Thyroid gland (tissue), 4 donors: ENCODE results near the gene GALNTL6. TPM values are rescaled to one million over a fixed set of nuclear protein-coding genes. Genes with fewer than 3 reads are reported as not detected.
A peak's percentile ranks its signal among the peaks of the same experiment; 100 is the strongest.

Experiments used
- DNase-seq, 2 donors: peaks; one replicate each; pipeline ENCODE4 v3.0.0-alpha.2; 2019
- H3K27ac ChIP-seq, 3 donors: fragments of 200-600 bp; sonication (generic); 1 replicate in 2 of 3; 2 replicates in 1 of 3; pipeline ENCODE4 v1.5.1; 2016 to 2019; ENCODE audit warnings: mild to moderate bottlenecking in 1 of 3, moderate library complexity in 1 of 3
- H3K27me3 ChIP-seq: fragments of 200-600 bp; sonication (generic); one replicate; pipeline ENCODE4 v1.5.1; 2019
- H3K36me3 ChIP-seq, 2 donors: fragments of 200-600 bp; sonication (generic); one replicate each; pipeline ENCODE4 v1.5.1; 2016 to 2019
- H3K4me1 ChIP-seq, 2 donors: fragments of 200-600 bp; sonication (generic); one replicate each; pipeline ENCODE4 v1.5.1; 2017 to 2019
- H3K4me3 ChIP-seq, 3 donors: fragments of 200-600 bp; sonication (generic); replicated peaks in 1 of 3; 1 replicate in 2 of 3; 2 replicates in 1 of 3; pipeline ENCODE4 v1.5.1; 2016; ENCODE audit warnings: mild to moderate bottlenecking in 1 of 3
- H3K9me3 ChIP-seq: fragments of 200-600 bp; sonication (generic); one replicate; pipeline ENCODE4 v1.5.1; 2017
- CTCF ChIP-seq, 6 experiments: fragments of 200-600 bp in 3 of 6; fragments of 450-650 bp in 3 of 6; sonication (generic) in 3 of 6; IDR thresholded peaks; one replicate each; pipeline ENCODE4 v1.5.1; 2016 to 2019; ENCODE audit warnings: antibody characterized with exemption in 6 of 6, mild to moderate bottlenecking in 2 of 6, inconsistent platforms in 1 of 6, moderate library complexity in 1 of 6
- POLR2A ChIP-seq, 2 donors: fragments of 450-650 bp; IDR thresholded peaks; one replicate each; pipeline ENCODE4 v1.6.1; 2017; ENCODE audit warnings: antibody characterized with exemption in 2 of 2, mild to moderate bottlenecking in 2 of 2, moderate library complexity in 1 of 2
- WGBS, 2 donors: methylation state at CpG; one replicate each; pipeline ENCODE4 v1.1.5; 2017; 5-methylcytosine and 5-hydroxymethylcytosine counted together
- intact Hi-C: fragments of 100-400 bp; cut with DNase I; formaldehyde crosslinking; loops from one replicate; pipeline ENCODE4 v1.15.1; 2023
- total RNA-seq, 4 donors: library from RNA; depleted of rRNA; stranded (reverse); fragments of >200 nt; gene quantifications; one replicate each; pipeline ENCODE4 v1.2.3, GENCODE V29; 2016

The GALNTL6 gene
- total RNA-seq, 4 donors from 2014 or later: not detected

GRCh38 chr4:173001571-173001970 lies 1188.4 kb downstream of the GALNTL6 start:
- intact Hi-C loops: no loop called here
- no peaks in the 10 kb centered on the region for H3K36me3 ChIP-seq
- H3K4me3 ChIP-seq: no peak overlapping the region
- H3K27me3 ChIP-seq: no peaks in the 10 kb centered on the region
- TF ChIP-seq POLR2A (IDR thresholded peaks at IDR 0.05) (no peak), CTCF (IDR thresholded peaks at IDR 0.05) (no peak)
- no peak overlapping the region for H3K27ac ChIP-seq
- peaks cover 16 to 47% of the 10 kb centered on the region in 2 donors for H3K4me1 ChIP-seq
- H3K9me3 ChIP-seq: no peaks in the 10 kb centered on the region
- DNase-seq: no peak

GRCh38 chr4:173002830-173003561 lies 1189.8 kb downstream of the GALNTL6 start:
- no peak for DNase-seq
- WGBS, 2 donors: 93% methylated on average over 6 of the region's 6 CpGs

DNA sequence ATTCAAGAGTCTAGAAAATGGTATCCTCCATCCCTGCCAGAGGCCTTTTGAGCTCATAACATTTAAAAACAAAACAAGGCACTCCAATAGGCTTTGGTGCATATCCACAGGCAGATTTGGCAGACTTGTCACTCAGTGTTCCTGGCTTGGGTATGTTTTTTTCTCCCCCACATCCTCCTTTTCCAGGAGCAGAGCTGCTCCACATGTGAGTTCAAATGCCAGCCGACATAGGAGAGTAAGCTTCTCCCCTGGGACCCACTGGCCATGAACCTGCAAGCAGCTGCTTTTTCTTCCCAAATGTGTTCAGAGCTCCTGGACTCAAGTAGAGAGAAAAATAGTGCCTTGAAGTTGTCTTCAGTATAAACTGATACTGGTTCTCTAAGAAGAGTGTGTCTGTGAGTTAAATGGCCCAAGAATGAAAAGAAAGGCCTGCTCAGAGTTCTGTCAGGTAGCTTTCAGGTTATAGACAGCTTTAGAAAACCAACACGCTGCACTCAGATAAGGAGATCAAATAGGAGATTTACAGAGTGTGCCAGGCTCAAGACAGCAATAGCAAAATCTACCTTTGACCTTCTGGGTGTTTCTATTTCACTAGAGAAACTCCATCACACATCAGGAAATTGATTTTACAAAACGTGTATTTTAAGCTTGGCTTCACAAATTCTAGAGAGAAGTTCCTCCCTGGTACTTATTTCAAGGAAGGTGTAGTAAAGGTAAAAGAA lies 1192.9 kb downstream of the GALNTL6 start:
- peak; percentile 78 to 80 for DNase-seq
- Histone ChIP-seq H3K4me1 (peaks cover 16 to 28% of the 10 kb centered on the region in 2 donors), H3K27ac (peak overlapping the region; percentile 76 to 86 (median 77)), H3K36me3 (no peaks in the 10 kb centered on the region), H3K4me3 (no peak overlapping the region), H3K9me3 (no peaks in the 10 kb centered on the region), H3K27me3 (no peaks in the 10 kb centered on the region)
- no peak for TF ChIP-seq CTCF (IDR thresholded peaks at IDR 0.05)
- no peak for TF ChIP-seq POLR2A (IDR thresholded peaks at IDR 0.05)
- WGBS, 2 donors: 13 to 19% methylated on average over 3 of the region's 3 CpGs
- intact Hi-C loops: no loop called here

More at GRCh38 chr4:173002830-173003561, 1189.8 kb downstream of the GALNTL6 start:
- peaks cover 21 to 41% of the 10 kb centered on the region in 2 donors for H3K4me1 ChIP-seq
- H3K9me3 ChIP-seq: no peaks in the 10 kb centered on the region
- no peaks in the 10 kb centered on the region for H3K36me3 ChIP-seq
- H3K27ac ChIP-seq: no peak overlapping the region
- no peak for TF ChIP-seq POLR2A (IDR thresholded peaks at IDR 0.05)
- no peak for TF ChIP-seq CTCF (IDR thresholded peaks at IDR 0.05)
- no peak overlapping the region for H3K4me3 ChIP-seq
- no peaks in the 10 kb centered on the region for H3K27me3 ChIP-seq
- intact Hi-C loops: no loop called here

DNA sequence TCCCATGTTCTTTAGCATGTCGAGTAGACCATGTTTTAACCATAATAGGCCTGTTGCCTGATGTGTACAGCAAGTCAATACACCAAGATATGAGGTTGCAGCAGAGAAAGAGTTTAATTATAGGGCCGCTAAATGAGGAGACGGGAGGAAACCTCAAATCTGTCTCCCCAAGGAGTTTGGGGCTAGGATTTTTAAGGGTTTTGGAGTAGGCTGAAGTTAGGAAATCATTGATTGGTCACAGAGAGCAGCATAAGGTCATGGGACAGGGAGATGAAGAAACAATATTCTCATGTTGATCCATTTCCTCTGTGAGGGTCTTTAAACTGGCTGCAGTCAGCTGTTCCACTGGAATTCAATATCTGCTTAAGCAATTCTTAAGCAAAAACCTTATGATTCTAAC lies 1195.2 kb downstream of the GALNTL6 start:
- H3K4me1 ChIP-seq: peaks cover 21 to 28% of the 10 kb centered on the region in 2 donors
- H3K4me3 ChIP-seq: no peak overlapping the region
- H3K36me3 ChIP-seq: no peaks in the 10 kb centered on the region
- DNase-seq: no peak
- H3K27me3 ChIP-seq: no peaks in the 10 kb centered on the region
- H3K9me3 ChIP-seq: no peaks in the 10 kb centered on the region
- H3K27ac ChIP-seq: no peak overlapping the region
- WGBS, 2 donors: 89 to 93% methylated on average over 3 of the region's 3 CpGs
- intact Hi-C loops: no loop called here
- TF ChIP-seq CTCF (IDR thresholded peaks at IDR 0.05) (no peak), POLR2A (IDR thresholded peaks at IDR 0.05) (no peak)
